ENCODE results near the gene TAF11L11. TPM values are rescaled to one million over a fixed set of nuclear protein-coding genes. Genes with fewer than 3 reads are reported as not detected.
"Not testable (repeated sequence)": the region's sequence is repeated elsewhere in the genome, so short reads cannot be mapped to it uniquely, and the experiment has no call there.

TAF11L11 gene
- total RNA-seq, result not detected

DNA sequence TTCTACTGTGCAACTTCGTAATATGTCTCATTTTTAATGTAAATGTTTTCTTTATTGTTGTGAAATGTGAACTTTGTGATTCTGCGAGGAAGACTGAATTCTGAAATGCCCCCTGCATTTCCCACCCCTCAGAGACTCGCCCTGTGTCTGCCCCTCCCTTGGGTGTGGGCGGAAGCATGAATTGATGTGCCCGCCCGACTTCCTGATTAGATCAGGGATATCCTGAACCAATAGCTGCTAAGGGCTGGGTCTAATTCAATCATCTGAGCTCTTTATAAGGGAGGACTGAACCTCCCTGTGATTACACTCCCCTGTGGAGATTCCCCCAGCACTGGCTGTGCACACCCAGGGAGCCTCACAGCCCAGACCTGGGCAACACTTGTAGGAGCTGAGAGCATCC is at the start of gene TAF11L11:
TAF11L11 (plus strand) TSS at position 304 of the 400 bp plus-strand sequence.
- DNase-seq; H3K4me3 Mint-ChIP-seq; POLR2A ChIA-PET; H3K36me3 Mint-ChIP-seq; ATAC-seq (ENCODE audit: low read depth); H3K27me3 Mint-ChIP-seq; H3K4me1 Mint-ChIP-seq; H3K27ac Mint-ChIP-seq: not testable (repeated sequence)
- H3K9me3 Mint-ChIP-seq, result peaks cover 12% of the 10 kb centered on the region

DNA sequence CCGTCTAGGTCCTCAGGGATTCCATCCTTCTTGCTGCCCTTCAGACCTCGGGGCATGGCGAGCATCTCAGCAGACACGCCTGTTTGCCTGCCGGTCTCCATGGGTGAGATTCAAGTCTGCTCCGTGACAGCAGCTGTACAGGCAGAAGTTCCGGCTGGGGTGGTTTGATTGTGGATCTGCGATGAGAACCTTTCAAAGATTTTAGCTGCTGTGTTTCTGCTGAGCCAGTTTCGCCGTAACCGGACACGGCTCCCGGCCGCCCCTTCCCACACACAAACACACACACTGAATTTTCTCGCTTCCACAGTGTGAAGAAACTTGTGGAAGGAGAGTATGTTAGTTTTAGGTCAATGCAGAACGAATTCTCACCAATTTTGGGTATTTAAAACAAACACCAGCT is 18.3 kb upstream of the TAF11L11 start, which contains the start of gene TAF11L7:
TAF11L7 (minus strand) TSS at position 101 of the 400 bp plus-strand sequence.
- H3K36me3 Mint-ChIP-seq; DNase-seq; POLR2A ChIA-PET; H3K27ac Mint-ChIP-seq; H3K9me3 Mint-ChIP-seq; ATAC-seq (ENCODE audit: low read depth); H3K27me3 Mint-ChIP-seq; H3K4me3 Mint-ChIP-seq; H3K4me1 Mint-ChIP-seq: not testable (repeated sequence)

GRCh38 chr5:17590860-17591259 is 13.1 kb upstream of the TAF11L11 start, which contains the start of gene TAF11L8:
TSS of gene TAF11L8 (minus strand) at chr5:17590960.
- H3K27me3 Mint-ChIP-seq; DNase-seq; POLR2A ChIA-PET; H3K4me1 Mint-ChIP-seq; H3K36me3 Mint-ChIP-seq; H3K4me3 Mint-ChIP-seq; H3K9me3 Mint-ChIP-seq; ATAC-seq (ENCODE audit: low read depth); H3K27ac Mint-ChIP-seq: not testable (repeated sequence)

- H3K4me3 Mint-ChIP-seq; ATAC-seq (ENCODE audit: low read depth); H3K4me1 Mint-ChIP-seq; H3K27me3 Mint-ChIP-seq; POLR2A ChIA-PET; DNase-seq; H3K9me3 Mint-ChIP-seq; H3K36me3 Mint-ChIP-seq; H3K27ac Mint-ChIP-seq: not testable (repeated sequence)
These were observed 9.7 kb upstream of the TAF11L11 start, which contains the start of gene TAF11L9 for GRCh38 chr5:17594255-17594654. TSS of gene TAF11L9 (minus strand) at chr5:17594394.

GRCh38 chr5:17597728-17598127 is 6.3 kb upstream of the TAF11L11 start, which contains the start of gene TAF11L10:
TSS of gene TAF11L10 (minus strand) at chr5:17597828.
- DNase-seq; H3K27me3 Mint-ChIP-seq; H3K4me3 Mint-ChIP-seq; H3K27ac Mint-ChIP-seq; H3K4me1 Mint-ChIP-seq; H3K36me3 Mint-ChIP-seq; ATAC-seq (ENCODE audit: low read depth); POLR2A ChIA-PET; H3K9me3 Mint-ChIP-seq: not testable (repeated sequence)

DNA sequence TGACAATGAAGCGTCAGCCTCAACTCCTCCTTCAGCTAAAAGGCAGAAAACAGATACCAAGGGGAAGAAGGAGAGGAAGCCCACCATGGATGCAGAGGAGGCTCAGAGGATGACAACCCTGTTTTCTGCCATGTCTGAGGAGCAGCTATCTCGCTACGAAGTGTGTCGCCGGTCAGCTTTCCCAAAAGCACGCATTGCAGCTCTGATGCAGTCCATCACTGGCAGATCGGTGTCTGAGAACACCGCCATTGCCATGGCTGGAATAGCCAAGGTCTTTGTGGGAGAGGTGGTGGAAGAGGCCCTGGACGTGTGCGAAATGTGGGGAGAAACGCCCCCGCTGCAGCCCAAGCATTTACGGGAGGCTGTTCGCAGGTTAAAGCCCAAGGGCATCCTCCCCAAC is 968 bp downstream of the TAF11L11 start:
- no peak for ATAC-seq (ENCODE audit: low read depth)
- Mint-ChIP-seq H3K4me1 (no peaks in the 10 kb centered on the region), H3K27ac (no peak overlapping the region), H3K9me3 (peaks cover 11% of the 10 kb centered on the region), H3K4me3 (no peak overlapping the region), H3K36me3 (no peaks in the 10 kb centered on the region), H3K27me3 (no peaks in the 10 kb centered on the region)
- DNase-seq, result no peak
- POLR2A ChIA-PET, result no interaction called here

DNA sequence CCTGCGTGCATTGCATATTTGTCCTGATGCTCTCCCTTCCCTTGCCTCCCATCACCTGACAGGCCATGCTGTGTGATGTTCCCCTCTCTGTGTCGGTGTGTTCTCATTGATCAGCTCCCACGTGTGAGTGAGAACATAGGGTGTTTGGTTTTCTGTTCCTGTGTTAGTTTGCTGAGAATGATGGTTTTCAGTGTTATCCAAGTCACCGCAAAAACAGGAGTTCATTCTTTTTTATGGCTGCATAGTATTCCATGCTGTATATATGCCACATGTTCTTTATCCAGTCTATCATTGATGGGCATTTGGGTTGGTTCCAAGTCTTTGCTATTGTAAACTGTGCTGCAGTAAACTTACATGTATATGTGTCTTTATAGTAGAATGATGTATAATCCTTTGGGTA is 3.5 kb downstream of the TAF11L11 start:
- not testable (repeated sequence) for H3K4me1 Mint-ChIP-seq

DNA sequence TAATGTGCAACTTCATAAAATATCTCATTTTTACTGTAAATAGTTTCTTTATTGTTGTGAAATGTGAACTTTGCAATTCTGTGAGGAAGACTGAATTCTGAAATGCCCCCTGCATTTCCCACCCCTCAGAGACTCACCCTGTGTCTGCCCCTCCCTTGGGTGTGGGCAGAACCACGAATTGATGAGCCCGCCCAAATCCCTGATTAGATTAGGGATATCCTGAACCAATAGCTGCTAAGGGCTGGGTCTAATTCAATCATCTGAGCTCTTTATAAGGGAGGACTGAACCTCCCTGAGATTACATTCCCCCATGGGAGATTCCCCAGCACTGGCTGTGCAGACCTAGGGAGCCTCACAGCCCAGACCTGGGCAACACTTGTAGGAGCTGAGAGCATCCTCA is 6.1 kb downstream of the TAF11L11 start, which contains the start of gene TAF11L12:
TAF11L12 (plus strand) TSS at position 301 of the 400 bp plus-strand sequence.
- H3K36me3 Mint-ChIP-seq; H3K4me1 Mint-ChIP-seq; POLR2A ChIA-PET; DNase-seq; H3K27me3 Mint-ChIP-seq; H3K27ac Mint-ChIP-seq; H3K4me3 Mint-ChIP-seq; ATAC-seq (ENCODE audit: low read depth): not testable (repeated sequence)
- H3K9me3 Mint-ChIP-seq, result peaks cover 14% of the 10 kb centered on the region

More for the DNA sequence above, 3.5 kb downstream of the TAF11L11 start:
- H3K27me3 Mint-ChIP-seq; H3K36me3 Mint-ChIP-seq; DNase-seq; H3K4me3 Mint-ChIP-seq; POLR2A ChIA-PET; ATAC-seq (ENCODE audit: low read depth); H3K27ac Mint-ChIP-seq: not testable (repeated sequence)
- peaks cover 10% of the 10 kb centered on the region for H3K9me3 Mint-ChIP-seq

- H3K27ac Mint-ChIP-seq, result no peak overlapping the region
- H3K4me1 Mint-ChIP-seq, result no peaks in the 10 kb centered on the region
- ATAC-seq (ENCODE audit: low read depth), result no peak
- POLR2A ChIA-PET, result no interaction called here
- H3K9me3 Mint-ChIP-seq, result peaks cover 7% of the 10 kb centered on the region
- no peaks in the 10 kb centered on the region for H3K27me3 Mint-ChIP-seq
- no peak for DNase-seq
- no peak overlapping the region for H3K4me3 Mint-ChIP-seq
- H3K36me3 Mint-ChIP-seq, result no peaks in the 10 kb centered on the region
These were observed 11.1 kb downstream of the TAF11L11 start for GRCh38 chr5:17614872-17615605.

GRCh38 chr5:17619354-17619753 is 15.4 kb downstream of the TAF11L11 start:
- no peak overlapping the region for H3K27ac Mint-ChIP-seq
- no peaks in the 10 kb centered on the region for H3K36me3 Mint-ChIP-seq
- H3K4me1 Mint-ChIP-seq, result no peaks in the 10 kb centered on the region
- POLR2A ChIA-PET, result no interaction called here
- H3K4me3 Mint-ChIP-seq, result no peak overlapping the region
- DNase-seq (no peak), ATAC-seq (ENCODE audit: low read depth) (no peak)
- H3K27me3 Mint-ChIP-seq, result no peaks in the 10 kb centered on the region
- peaks cover 2% of the 10 kb centered on the region for H3K9me3 Mint-ChIP-seq

DNA sequence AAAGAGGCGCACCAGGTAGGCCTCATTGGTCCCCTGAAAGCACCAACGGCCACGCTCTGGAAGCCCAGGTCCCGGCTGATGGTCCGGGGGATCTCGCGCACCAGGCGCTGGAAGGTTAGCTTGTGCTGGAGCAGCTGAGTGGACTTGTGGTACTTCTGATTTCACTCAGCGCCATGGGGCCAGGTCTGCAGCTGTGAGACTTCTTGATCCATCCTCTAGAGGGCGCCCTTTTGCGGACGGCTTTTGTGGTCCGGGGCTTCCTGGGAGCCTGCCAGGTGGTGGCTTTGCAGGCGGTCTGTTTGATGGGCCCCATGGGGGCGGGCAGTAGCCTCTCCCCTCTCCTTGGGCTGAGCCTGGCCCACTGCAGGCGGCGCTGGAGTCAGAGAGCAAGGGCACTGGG is 16.6 kb downstream of the TAF11L11 start:
- no peak for ATAC-seq (ENCODE audit: low read depth)
- Mint-ChIP-seq H3K27me3 (no peaks in the 10 kb centered on the region), H3K4me1 (no peaks in the 10 kb centered on the region), H3K9me3 (no peaks in the 10 kb centered on the region), H3K36me3 (no peaks in the 10 kb centered on the region), H3K27ac (no peak overlapping the region), H3K4me3 (no peak overlapping the region)
- no peak for DNase-seq
- POLR2A ChIA-PET, result no interaction called here

GRCh38 chr5:17625686-17626085 is 21.7 kb downstream of the TAF11L11 start:
- no peak overlapping the region for H3K27ac Mint-ChIP-seq
- ATAC-seq (ENCODE audit: low read depth) (no peak), DNase-seq (no peak)
- no peak overlapping the region for H3K4me3 Mint-ChIP-seq
- H3K36me3 Mint-ChIP-seq, result no peaks in the 10 kb centered on the region
- H3K9me3 Mint-ChIP-seq, result no peaks in the 10 kb centered on the region
- POLR2A ChIA-PET, result no interaction called here
- H3K4me1 Mint-ChIP-seq, result no peaks in the 10 kb centered on the region
- H3K27me3 Mint-ChIP-seq, result no peaks in the 10 kb centered on the region

DNA sequence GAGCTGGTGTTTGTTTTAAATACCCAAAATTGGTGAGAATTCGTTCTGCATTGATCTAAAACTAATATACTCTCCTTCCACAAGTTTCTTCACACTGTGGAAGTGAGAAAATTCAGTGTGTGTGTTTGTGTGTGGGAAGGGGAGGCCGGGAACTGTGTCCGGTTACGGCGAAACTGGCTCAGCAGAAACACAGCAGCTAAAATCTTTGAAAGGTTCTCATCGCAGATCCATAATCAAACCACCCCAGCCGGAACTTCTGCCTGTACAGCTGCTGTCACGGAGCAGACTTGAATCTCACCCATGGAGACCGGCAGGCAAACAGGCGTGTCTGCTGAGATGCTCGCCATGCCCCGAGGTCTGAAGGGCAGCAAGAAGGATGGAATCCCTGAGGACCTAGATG is 27.8 kb downstream of the TAF11L11 start, which contains the start of gene TAF11L13:
TAF11L13 (plus strand) TSS at position 301 of the 400 bp plus-strand sequence.
- H3K27ac Mint-ChIP-seq; POLR2A ChIA-PET; H3K27me3 Mint-ChIP-seq; H3K9me3 Mint-ChIP-seq; H3K36me3 Mint-ChIP-seq; H3K4me1 Mint-ChIP-seq; DNase-seq; ATAC-seq (ENCODE audit: low read depth); H3K4me3 Mint-ChIP-seq: not testable (repeated sequence)

GRCh38 chr5:17634160-17634559 is 30.2 kb downstream of the TAF11L11 start, which contains the start of gene TAF11L14:
TSS of gene TAF11L14 (plus strand) at chr5:17634460.
- Mint-ChIP-seq H3K4me1 (no peaks in the 10 kb centered on the region), H3K9me3 (peaks cover 3% of the 10 kb centered on the region), H3K36me3 (no peaks in the 10 kb centered on the region), H3K27ac (no peak within 1 kb of the TSS), H3K27me3 (no peaks in the 10 kb centered on the region), H3K4me3 (no peak within 1 kb of the TSS)
- ATAC-seq (ENCODE audit: low read depth), result no peak
- POLR2A ChIA-PET, result no interaction called here
- no peak for DNase-seq
